NCI-H2171 treated with DMSO at 0.1 percent for 48 hours (cell line): ENCODE measurements around the gene CACTIN.
"Not testable (repeated sequence)": the region's sequence is repeated elsewhere in the genome, so short reads cannot be mapped to it uniquely, and the experiment has no call there.

ENCODE experiments used
- DNase-seq: peaks from one replicate; lab custom pipeline; 2025; lab: John Stamatoyannopoulos, UW

The CACTIN gene

DNA sequence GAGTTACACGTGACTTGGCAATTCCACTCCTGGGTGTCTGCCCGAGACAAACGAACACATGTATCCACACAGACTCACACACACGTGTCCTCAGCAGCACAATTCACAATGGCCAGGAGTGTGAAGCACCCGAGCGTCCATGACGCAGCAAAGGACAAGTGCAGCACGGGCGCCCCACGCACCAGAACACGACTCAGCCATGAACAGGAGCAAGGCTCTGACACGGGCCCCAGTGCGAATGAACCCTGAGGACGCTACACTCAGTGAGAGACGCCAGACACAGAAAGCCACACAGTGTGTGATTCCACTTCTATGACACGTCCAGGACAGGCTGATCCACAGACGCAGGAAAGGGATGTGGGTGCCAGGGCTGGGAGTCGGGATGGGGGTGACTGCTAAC lies 37.2 kb upstream of the CACTIN start:
- no peak for DNase-seq

DNA sequence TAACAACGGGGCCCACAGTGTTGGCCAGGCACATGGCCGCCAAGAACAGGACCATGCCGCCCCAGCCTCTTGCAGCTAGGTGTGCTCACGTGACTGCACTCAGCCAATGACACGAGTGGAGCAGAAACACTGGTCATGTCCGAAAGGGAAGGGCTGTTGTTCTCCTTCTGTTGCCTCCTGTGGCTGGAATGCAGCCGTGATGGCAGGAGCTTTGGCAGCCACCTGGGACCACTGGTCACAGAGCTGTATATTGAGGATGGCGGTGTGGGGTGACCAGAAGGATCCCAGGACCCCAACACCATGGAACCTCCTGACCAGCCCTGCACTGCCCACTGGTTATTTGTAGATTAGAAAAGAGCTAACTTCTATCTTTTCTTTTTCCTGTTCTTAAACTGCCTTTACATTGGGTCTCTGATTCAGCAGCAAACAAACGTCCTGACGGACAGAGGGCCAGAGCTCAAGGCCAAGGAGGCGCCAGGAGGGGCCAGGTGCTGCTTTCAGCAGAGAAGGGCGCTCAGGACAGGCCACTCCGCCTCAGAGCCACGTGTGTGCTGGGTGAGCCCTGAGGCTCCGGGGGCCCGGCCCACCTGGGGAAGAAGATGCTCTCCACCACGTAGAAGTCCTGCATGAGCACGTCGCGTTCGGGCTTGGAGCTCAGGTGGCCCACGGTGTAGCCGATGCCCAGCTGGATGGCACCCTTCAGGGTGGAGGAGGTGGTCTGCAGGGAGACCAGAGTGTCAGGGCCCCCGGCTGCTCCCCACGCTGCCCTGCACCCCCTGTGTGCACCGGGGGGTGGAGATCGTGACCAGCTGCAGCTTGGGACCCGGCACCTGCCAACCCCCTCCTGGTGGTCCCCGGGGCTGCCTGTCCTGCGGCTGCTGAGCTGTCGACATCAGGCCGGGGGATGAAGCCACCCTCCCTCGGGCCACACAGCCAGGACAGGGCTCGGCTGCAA lies 35.0 kb upstream of the CACTIN start:
- DNase-seq: no peak

DNA sequence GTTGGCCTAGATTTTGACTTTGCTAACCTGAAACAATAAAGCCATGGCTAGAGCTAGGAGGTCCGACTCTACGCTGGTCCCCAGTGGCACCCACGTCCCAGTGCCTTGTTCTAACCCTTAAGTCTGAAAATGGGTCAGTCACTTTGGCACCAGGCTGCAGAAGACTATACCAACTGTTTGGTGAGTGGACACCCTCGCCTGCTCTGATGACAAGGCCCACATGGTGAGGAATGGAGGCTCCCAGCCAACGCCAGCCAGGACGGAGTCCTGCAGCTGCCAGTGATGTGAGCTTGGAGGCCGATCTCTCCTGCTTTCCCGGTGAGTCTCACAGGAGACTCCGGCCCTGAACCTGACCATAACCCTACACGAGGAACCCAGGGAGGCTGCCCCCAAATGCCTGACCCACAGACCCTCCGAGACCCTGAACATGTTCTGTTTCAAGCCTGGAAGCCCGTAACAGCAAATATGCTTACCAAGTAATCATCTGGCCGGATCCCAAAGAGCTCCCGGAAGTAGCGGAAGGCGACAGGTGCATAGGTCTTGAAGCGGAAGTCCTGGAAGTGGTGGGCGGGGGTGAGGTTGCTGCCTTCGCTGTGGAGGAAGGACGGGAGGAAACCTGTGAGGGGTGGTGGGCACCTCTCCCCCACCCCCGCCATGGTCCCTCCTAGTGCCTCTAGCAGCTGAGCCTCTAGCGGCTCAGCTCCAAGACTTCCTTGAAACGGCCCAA lies 34.1 kb upstream of the CACTIN start:
- DNase-seq: peak; percentile 34

DNA sequence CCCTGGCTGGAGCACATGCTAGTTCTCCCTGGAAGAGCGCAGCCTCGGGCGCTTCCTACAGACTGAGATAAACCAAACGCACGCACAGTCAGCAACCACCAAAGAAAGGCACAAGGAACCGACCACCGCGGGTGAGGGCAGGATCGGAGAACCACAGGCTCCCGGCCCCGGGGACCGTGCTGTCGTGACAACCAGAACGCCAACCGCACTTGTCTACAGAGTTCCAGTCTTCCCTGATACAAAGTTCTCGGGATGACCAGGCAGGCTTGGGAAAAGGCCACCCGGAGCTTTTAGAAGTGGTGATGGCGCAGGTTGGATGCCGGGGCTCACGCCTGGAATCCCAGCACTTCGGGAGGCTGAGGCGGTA lies 33.1 kb upstream of the CACTIN start:
- no peak for DNase-seq

DNA sequence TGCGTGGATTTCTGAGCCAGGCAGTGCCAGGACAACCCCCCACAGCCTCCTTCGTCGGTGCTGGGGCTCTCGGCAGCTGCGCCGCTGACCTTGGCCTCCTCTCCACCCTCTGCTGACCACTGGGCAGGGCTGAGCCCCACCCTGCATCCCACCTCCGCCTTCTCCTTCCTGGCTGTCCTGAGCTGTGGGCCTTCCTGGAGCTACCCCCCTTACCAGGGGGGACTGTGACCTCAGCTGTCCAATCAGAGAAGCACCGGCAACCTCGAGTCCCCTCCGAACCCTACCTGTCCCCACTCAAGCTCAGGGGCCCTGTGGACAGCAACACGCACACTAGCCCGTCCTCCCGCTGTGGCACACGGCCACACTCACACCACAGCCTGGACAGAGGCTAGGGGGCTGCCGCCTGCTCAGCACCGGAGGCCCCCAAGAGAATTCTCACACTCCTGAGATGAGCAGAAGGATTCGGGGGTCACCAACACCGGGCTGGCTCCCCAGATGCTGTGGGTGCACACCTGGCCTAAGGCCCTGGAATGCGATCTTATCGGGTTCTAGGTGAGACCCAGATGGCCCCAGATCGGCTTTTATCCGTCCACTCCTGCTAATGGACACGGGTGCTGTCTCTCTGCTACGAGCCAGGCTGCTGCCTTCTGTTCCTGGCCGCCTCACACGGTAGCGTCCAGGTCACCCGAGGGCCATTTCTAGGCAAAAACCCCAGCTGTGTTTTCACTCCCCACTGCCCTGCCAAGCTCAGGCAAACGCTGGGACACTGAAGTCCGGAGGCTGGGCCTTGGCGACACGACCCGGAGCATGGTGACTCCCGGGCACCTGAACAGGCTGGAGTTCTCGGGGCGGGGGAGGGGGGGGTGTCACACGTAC lies 32.5 kb upstream of the CACTIN start:
- no peak for DNase-seq

DNA sequence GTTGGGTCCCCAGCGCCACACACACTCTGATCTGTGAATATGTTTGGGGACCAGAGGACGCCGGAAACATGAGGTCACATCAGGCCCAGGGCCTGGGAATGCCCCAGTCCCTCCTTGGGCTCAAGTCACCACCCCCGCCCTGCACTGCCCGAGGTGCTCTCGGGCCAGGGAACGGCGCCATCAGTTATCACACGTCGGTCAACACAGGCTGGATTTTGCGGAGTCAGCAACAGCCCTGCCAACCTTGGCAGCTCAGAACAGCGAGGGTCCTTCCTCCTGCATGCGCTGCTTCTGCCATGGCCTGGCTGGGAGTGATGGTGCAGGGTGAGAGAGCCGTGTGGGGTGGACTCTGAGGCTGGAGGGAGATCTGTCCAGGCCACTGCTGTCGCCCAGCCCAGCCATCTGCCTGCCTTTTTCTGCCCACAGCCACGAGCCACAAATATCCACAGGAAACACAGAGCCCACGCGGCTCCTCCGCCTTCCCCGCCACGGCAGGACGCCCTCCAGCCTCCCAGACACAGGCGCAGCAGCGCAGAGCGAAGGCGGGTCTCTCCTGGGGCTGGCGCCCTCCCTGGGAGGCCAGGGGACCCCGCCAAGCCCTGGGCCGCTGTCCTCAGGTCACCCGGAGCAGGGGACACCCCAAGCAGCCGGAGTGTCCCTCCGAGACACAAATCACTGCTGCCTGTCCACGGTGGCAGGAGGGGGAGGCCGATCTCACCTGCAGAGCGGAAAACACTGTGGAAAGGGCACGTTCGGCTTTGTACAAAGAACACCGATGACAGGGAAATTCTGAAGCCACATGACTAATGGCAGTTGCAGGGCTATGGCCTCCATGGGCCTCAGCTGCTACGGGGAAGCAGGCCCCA lies 31.6 kb upstream of the CACTIN start:
- no peak for DNase-seq

DNA sequence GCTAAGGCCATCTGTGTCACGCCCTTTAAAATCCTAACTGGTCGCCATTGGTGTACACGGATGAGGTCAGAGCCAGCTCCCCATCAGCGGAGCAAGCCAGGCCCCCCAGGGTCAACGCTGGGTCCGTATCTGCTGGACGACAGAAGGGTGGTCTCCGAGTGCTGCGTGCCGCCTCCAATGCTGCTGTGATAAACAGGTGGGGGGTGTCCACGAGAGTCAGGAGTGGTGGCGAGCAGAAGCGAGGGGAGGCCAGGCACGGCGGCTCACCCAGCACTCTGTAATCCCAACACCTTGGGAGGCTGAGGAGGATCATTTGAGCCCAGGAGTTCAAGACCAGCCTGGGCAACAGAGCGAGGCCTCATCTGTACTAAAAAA lies 30.8 kb upstream of the CACTIN start:
- no peak for DNase-seq

DNA sequence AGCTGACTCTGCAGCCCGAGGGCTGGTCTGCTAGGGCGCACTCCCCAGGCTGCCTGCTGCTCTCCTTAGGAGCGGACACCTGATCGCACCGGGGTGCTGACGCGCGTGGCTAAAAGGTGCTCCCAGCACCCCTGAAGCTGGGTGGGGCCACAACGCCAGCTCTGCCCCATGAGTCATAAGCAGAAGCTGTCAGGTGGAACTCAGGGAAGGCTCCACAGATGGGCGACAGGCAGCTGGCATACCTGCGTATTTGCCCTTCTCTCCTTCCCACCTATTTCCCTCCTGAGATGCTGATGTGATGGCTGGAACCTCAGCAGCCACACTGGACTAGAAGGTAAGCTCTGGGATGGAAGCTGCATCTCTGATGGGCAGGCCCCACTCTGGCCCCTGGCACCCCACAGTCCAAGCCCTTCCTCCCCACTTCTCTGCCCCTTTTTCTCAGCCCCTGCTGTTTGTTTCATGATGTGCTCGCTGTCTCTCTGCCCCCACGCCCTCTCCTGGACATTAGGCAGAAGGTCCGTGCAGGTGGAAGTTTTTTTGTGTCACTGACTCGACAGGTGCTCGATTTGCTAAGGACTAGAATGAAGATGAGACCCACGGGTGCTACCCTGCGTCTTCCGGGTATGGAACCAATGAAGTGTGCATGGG lies 30.3 kb upstream of the CACTIN start:
- peak; percentile 79 for DNase-seq

DNA sequence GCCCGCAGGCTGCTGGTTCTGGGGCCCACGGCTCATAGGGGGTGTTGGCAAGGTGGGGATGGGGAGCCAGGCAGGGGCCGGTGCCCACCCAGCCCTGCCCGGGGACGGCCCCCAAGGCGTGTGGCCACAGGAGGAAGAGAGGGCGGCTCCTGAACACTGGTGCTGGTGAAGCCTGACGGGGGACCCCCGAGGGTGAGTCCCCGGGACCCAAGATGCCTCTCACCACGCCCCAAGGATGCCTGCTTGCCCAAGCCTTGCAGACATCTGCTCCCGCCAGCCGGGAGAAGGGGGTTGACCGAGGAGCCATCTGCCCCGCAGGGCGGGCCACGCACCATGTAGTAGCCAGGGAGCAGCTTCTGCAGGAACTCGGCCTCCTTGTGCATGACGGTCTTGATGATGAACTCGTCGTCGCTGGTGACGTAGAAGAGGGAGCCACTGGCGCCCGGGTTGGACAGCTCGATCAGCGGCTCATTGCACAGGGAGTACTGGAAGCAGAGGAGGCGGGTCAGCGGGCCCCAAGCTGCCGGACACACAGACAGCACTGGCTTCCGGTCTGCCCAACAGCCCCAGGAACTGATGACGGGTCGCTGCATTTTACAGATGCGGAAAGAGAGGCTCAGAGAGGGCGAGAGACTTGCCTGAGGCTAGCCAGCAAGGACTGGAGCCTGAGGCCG lies 29.6 kb upstream of the CACTIN start:
- peak; percentile 85 for DNase-seq

DNA sequence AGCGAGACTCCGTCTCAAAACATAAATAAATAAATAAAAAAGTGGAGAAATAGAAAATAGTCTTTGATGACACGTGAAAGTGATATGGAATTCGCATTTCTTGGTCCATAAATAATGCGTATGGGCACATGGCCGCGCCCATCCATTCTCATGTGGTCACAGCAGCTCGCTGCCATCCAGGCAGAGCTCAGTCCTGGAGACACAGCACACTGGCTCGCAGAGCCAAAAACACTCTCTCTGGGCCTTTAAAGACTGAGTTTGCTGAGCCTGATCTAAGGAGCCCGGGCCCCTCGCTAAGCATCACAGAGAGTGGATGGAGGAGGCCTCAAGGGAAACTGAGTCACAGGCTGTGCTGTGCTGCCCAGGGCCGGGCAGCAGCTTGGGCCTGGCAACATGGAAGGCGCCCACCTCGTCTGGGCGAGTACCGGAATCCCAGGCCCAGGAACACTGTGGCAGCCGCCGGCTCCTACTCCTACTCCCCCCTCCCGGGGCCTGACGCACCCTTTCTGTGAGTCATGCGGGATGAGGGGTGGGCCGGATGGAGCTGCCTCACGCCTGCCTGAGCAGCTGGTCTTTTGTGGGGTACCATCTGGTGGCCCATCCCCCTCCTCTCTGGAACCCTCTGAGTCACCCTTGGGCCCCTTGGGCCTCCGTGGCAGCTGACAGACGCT lies 28.9 kb upstream of the CACTIN start:
- DNase-seq: peak; percentile 96

DNA sequence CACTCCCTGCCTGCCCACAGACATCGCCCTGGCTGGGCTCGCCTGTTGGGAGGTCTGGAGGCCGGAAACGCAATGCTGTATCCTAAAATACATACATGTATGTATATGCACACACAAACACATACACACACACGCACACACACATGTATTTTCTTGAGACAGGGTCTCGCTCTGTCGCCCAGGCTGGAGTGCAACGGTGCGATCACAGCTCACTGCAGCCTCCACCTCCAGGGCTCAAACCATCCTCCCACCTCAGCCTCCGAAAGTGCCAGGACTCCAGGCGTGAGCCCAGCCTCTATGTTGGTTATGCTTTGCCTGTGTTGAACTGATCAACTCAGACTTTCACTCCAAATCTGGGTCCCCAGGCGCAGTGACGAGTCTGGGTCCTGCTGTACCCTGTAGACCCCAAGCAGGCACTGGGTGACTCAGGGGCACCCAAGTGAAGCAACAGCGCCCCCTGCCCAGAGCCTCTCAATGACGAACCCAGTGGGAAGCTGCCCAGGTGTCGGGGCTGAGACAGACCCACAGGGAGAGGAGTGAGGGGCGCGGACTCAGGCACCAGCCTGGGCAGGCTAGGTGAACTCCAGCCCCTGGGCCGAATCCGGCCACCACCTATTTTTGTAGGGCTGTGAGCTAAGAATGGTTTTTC lies 27.4 kb upstream of the CACTIN start:
- no peak for DNase-seq

DNA sequence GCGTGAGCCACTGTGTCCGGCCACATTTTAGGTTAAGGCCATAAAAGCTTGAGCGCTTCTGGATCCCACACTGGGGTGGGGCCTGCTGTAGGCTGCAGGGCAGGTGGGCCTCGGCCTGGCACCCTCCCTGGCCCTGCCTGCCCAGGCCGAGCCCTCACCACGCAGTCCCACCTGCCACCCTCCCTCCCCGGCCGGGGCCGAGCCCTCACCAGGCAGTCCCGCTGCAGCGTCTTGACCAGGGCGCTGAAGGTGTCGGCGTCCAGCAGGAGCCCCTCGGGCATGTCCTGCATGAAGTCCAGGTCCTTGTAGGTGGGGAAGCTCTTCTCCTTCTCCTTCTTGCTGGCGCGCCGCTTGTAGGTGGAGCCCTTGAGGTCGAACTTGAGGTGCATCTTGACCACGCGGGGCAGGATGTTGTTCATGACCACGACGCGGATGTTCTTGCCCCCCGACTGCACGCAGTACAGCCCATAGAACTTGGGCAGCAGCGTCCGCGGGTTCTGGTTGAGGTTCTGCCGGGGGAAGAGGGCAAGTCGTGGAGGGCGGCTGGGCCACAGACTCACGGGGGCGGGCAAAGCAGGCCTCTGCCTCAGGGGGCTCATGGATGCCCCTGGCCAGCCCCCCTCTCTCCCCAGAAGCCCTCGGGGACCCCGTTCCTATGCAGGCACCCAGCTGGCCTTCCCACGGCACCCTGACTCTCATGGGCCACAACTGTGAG lies 26.6 kb upstream of the CACTIN start:
- no peak for DNase-seq

DNA sequence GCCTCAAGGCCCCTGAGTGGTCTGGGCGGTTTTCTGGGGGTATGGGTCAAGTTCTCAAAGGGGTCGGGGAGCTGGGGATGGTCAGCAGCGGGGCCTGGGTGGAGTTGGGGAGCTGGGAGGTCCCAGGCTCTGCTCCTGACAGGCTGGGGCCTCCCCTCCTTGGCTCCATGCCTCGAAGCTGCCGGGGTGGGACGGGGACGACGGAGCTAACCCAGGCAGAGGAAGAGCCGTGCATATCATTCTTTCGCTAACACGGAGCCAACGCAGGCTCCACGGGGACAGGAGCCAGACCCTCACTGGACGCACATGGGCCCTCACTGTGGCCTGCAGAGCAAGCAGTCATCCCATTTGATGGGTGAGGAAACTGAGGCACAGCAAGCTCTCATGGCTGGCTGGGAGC lies 25.8 kb upstream of the CACTIN start:
- no peak for DNase-seq

DNA sequence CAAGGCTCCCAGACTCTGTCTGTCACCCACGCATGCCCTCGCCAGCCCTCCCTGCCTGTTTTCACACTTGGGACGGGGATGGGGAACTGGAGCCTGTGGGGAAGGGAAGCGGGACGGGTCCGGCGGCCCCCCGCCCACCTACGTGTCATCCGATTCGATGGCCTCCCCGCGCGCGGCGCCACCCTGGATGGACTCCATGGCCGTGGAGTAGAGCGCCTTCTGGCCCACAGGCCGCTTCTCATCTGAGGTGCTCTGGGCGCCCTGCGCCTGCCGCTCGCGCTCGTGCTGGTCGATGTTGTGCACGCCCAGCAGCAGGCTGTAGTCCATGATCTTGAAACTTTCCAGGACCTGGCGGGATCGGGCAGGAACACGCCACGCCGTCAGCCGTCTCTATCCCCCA lies 25.1 kb upstream of the CACTIN start:
- no peak for DNase-seq

DNA sequence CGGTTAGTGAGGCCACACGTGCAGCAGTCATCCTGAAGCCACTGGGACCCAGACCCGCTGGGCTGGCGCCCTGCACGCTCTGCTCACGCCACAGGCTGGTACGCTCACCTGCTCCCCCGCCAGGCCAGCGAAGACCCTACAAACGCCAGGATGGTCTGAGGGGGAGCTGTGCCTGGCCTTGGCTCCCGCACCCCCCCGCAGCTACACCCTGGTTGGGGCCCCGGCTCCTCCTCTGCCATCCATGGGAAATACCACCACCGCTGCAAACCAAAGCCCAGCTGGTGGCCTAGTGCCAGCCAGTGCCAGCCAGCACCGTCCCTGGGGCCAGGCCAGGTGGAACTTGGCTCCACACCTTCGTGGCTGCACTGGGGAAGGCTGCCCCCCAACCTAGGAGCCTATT lies 23.3 kb upstream of the CACTIN start:
- DNase-seq: no peak

DNA sequence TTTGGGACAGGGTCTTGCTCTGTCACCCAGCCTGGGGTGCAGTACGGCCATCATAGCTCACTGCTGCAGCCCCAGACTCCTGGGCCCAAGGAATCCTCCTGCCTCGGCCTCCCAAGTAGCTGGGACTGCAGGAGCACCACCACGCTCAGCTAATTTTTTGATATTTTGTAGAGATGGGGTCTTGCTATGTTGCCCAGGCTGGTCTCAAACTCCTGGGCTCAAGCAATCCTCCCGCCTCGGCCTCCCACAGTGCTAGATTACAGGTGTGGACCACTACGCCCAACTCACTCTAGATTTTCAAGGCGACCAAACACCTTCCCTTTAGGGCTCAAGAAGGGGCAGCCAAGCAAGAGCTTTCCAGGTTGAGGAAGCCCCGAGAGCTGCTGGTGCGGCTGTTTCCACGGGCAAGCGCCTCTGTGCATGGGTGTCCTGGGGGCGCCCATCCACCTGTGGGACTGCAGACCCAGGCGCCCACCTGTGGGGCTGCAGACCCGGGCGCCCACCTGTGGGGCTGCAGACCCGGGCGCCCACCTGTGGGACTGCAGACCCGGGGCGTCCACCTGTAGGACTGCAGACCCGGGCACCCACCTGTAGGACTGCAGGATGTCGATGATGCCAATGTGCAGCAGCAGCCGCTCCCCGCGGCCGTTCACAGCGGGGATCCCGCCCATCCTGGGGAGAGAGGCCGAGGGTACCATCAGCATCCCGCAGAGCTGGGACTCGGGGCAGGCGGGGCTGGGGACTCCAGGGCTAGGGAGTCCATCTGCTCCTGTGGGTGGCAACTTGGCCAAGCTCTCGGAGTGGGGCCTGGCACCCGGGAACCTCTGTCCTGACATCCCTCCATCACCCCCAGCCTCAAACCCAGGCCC lies 21.7 kb upstream of the CACTIN start:
- DNase-seq: no peak

DNA sequence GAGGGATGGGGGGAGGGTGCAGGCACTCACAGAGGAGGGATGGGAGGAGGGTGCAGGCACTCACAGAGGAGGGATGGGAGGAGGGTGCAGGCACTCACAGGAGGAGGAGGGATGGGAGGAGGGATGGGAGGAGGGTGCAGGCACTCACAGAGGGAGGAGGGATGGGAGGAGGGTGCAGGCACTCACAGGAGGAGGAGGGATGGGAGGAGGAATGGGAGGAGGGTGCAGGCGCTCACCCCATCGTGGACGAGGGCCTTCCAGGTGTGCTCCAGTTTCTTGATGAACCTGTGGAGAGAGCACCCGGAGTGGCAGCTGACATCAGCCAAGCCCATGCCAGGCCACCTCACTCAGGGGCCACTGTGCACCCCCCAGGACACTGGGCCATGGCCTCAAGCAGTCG lies 20.5 kb upstream of the CACTIN start:
- not testable (repeated sequence) for DNase-seq
